ENCODE data around the gene KNTC1. TPM values are rescaled to one million over a fixed set of nuclear protein-coding genes. Genes with fewer than 3 reads are reported as not detected.

Gene KNTC1
- total and polyA plus RNA-seq, 2 of the 13 experiments (the other 11 are each of a cell fraction or from before 2014, with no cell fraction given): 45.1 to 57.6 TPM

- TF ChIP-seq FOXA3 (CRISPR knock-in tag; IDR thresholded peaks at IDR 0.05): no peak
- TF ChIP-seq TEAD2 (CRISPR knock-in tag; IDR thresholded peaks at IDR 0.05): no peak
- TF ChIP-seq RARG (CRISPR knock-in tag; IDR thresholded peaks at IDR 0.05; ENCODE audit: low read depth): no peak
- no peak for TF ChIP-seq ZBTB42 (CRISPR knock-in tag; IDR thresholded peaks at IDR 0.05)
- no peak for TF ChIP-seq TOPORS (CRISPR knock-in tag; IDR thresholded peaks at IDR 0.05)
- no peak for TF ChIP-seq KAT7 (CRISPR knock-in tag; IDR thresholded peaks at IDR 0.05; ENCODE audit: borderline replicate concordance)
- no peak for TF ChIP-seq ZNF589 (CRISPR knock-in tag; conservative IDR thresholded peaks at IDR 0.05)
- no peak for TF ChIP-seq MTF2 (CRISPR knock-in tag; IDR thresholded peaks at IDR 0.05; ENCODE audit: borderline replicate concordance)
Measured at GRCh38 chr12:122604993-122605392, 77.9 kb downstream of the KNTC1 start (continued).

- POLR2A ChIA-PET: no interaction called here
- DNase-seq (ENCODE audit: low spot score): no peak
- in situ Hi-C loops (cut with HindIII; ENCODE audit: extremely low pct_ligation_motif_present, low pct_unique_long_range_greater_than_20kb) (no loop called here), intact Hi-C loops (cut with micrococcal nuclease; ENCODE audit: unreplicated experiment) (no loop called here)
- FAIRE-seq: no peak
- H4K20me1 ChIP-seq (ENCODE audit: insufficient read depth, low read length): no peaks in the 10 kb centered on the region
- H3K4me2 ChIP-seq (ENCODE audit: low read depth, low read length): no peak overlapping the region
- no peaks in the 10 kb centered on the region for H3K4me1 ChIP-seq (ENCODE audit: insufficient read depth, low read length)
- H3K27ac ChIP-seq (ENCODE audit: extremely low read length, insufficient read depth, low read length): no peak overlapping the region
- no peak overlapping the region for H2AFZ ChIP-seq (ENCODE audit: low read length)
- peaks cover 12 to 45% of the 10 kb centered on the region in 2 experiments for H3K36me3 ChIP-seq (replicated peaks in 1 of 2; ENCODE audit: control insufficient read depth in 1 of 2, insufficient read depth in 2 of 2, low read length in 2 of 2)
- CTCF ChIA-PET (ENCODE audit: low intra/inter-chr PET ratio, low total read pairs): no interaction called here
- no peak for ATAC-seq
- no peak overlapping the region for H3K4me3 ChIP-seq (replicated peaks in 1 of 3; ENCODE audit: insufficient read depth in 1 of 3, low read depth in 2 of 3, low read length in 3 of 3)
- no peaks in the 10 kb centered on the region for H3K79me2 ChIP-seq (ENCODE audit: insufficient read depth, low read length)
- H3K9me3 ChIP-seq (ENCODE audit: low read length): no peaks in the 10 kb centered on the region
- H3K27me3 ChIP-seq (ENCODE audit: control insufficient read depth in 1 of 2, insufficient read depth in 2 of 2, low read length in 2 of 2): no peaks in the 10 kb centered on the region
- 85% methylated on average over 3 of the region's 3 CpGs for WGBS (ENCODE audit: low lambda C conversion rate)
- no peak overlapping the region for H3K9ac ChIP-seq (ENCODE audit: insufficient read depth, low read depth, low read length)
- BruUV-seq (replicated peaks): no TSS peak
- TF ChIP-seq ZNF383 (CRISPR knock-in tag; IDR thresholded peaks at IDR 0.05; ENCODE audit: borderline replicate concordance): no peak
- no peak for TF ChIP-seq JARID2 (CRISPR knock-in tag; IDR thresholded peaks at IDR 0.05; ENCODE audit: insufficient replicate concordance)
- TF ChIP-seq RXRA (CRISPR knock-in tag; IDR thresholded peaks at IDR 0.05): no peak
- no peak for TF ChIP-seq LCORL (IDR thresholded peaks at IDR 0.05)
- no peak for TF ChIP-seq LCORL (CRISPR knock-in tag; IDR thresholded peaks at IDR 0.05)
- no peak for TF ChIP-seq HNF1B (CRISPR knock-in tag; IDR thresholded peaks at IDR 0.05)
- no peak for TF ChIP-seq HNF4G (IDR thresholded peaks at IDR 0.05; ENCODE audit: borderline replicate concordance, low read depth, low read length)
- TF ChIP-seq HNF4G (CRISPR knock-in tag; IDR thresholded peaks at IDR 0.05; ENCODE audit: borderline replicate concordance, low read depth): no peak
- TF ChIP-seq ZNF160 (CRISPR knock-in tag; IDR thresholded peaks at IDR 0.05): no peak
Measured at GRCh38 chr12:122609732-122610131, 82.7 kb downstream of the KNTC1 start.

Measured in HepG2 (cell line).